ENCODE data around the gene FAM13A.

DNA sequence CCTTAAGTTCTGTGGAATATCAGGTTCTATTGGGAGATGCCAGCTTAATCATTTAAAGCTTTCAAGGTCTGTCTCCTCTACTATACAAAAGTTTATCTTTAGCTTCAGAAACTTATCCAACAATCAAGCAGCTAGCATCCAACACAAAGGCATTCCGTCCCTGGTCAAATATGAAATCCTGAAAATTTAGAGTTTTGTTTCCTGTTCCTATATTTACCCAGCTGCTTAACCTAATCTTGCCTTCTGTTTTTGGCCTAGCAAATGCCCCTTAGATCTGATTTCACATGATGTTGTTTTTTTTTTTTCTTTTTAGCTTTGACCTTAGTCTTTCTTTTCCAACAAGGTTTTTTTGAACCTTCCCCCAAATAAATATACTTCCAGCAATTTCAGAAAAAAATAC is 33.8 kb downstream of the FAM13A start:
- TF ChIP-seq, protein P1, sequence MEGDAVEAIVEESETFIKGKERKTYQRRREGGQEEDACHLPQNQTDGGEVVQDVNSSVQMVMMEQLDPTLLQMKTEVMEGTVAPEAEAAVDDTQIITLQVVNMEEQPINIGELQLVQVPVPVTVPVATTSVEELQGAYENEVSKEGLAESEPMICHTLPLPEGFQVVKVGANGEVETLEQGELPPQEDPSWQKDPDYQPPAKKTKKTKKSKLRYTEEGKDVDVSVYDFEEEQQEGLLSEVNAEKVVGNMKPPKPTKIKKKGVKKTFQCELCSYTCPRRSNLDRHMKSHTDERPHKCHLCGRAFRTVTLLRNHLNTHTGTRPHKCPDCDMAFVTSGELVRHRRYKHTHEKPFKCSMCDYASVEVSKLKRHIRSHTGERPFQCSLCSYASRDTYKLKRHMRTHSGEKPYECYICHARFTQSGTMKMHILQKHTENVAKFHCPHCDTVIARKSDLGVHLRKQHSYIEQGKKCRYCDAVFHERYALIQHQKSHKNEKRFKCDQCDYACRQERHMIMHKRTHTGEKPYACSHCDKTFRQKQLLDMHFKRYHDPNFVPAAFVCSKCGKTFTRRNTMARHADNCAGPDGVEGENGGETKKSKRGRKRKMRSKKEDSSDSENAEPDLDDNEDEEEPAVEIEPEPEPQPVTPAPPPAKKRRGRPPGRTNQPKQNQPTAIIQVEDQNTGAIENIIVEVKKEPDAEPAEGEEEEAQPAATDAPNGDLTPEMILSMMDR (IDR thresholded peaks at IDR 0.05): no peak
- TF ChIP-seq EZH2 (IDR thresholded peaks at IDR 0.05) (no peak), EZH2phosphoT487 (IDR thresholded peaks at IDR 0.05) (no peak)

All from neural progenitor cell (in vitro differentiated cells).